Measurements from ENCODE around the gene NDUFB11. TPM values are rescaled to one million over a fixed set of nuclear protein-coding genes. Genes with fewer than 3 reads are reported as not detected.
A peak's percentile ranks its signal among the peaks of the same experiment; 100 is the strongest.

NDUFB11 gene
- total RNA-seq, 1 experiment from 2014 or later, result 78.9 TPM

GRCh38 chrX:47158131-47158530 is 13.6 kb upstream of the NDUFB11 start:
- no peak for TF ChIP-seq EGR1 (IDR thresholded peaks at IDR 0.05; ENCODE audit: low read depth)
- TF ChIP-seq CTCF (IDR thresholded peaks at IDR 0.05 in 2 of 3, conservative IDR thresholded peaks at IDR 0.05 in 1 of 3; ENCODE audit: borderline replicate concordance in 1 of 3, insufficient read depth in 1 of 3, low read depth in 2 of 3, low read length in 2 of 3), result peak in 2 of 3 experiments; percentile 19 to 32; a peak in 2 of 6 replicates
- no peak overlapping the region for H3K27ac ChIP-seq (ENCODE audit: low read depth, low read length)
- POLR2A ChIA-PET, result no interaction called here

GRCh38 chrX:47156611-47157520 is 12.4 kb upstream of the NDUFB11 start:
- no peaks in the 10 kb centered on the region for H3K27me3 ChIP-seq (ENCODE audit: insufficient read depth, low read length)
- no peaks in the 10 kb centered on the region for H3K9me3 ChIP-seq (ENCODE audit: control insufficient read depth in 1 of 2, insufficient read depth in 1 of 2, low read depth in 1 of 2, low read length in 2 of 2)
- ChIA-PET RAD21 (ENCODE audit: low non-redundant PET in 1 of 2, low total read pairs in 2 of 2, uncharacterized antibody in 2 of 2, unreplicated experiment in 2 of 2) (no interaction called here), POLR2A (no interaction called here), CTCF (interaction anchor here (1.7 kb wide), 1 partner anchor 12 kb away, joined by 4 read pairs; the partner anchor contains the start of genes NDUFB11 and RBM10)
- intact Hi-C loops (cut with micrococcal nuclease), result no loop called here
- H3K36me3 ChIP-seq (ENCODE audit: control insufficient read depth in 1 of 2, insufficient read depth in 2 of 2, low read length in 2 of 2), result peaks cover 0 to 4% of the 10 kb centered on the region in 2 experiments; a peak in 1 of 4 replicates
- no peaks in the 10 kb centered on the region for H3K4me1 ChIP-seq (ENCODE audit: control insufficient read depth in 1 of 2, insufficient read depth in 2 of 2, low read length in 2 of 2)
- no peak overlapping the region for H3K27ac ChIP-seq (ENCODE audit: low read depth, low read length)
- H3K9me2 ChIP-seq (ENCODE audit: insufficient read depth), result no peaks in the 10 kb centered on the region
- H3K79me2 ChIP-seq (ENCODE audit: insufficient read depth, low read length), result peaks cover 88% of the 10 kb centered on the region
- no peak overlapping the region for H3K4me3 ChIP-seq (replicated peaks in 1 of 2; ENCODE audit: low read depth in 1 of 2, low read length in 2 of 2)
- no TSS peak for BruUV-seq (replicated peaks)
- no peak overlapping the region for H2AFZ ChIP-seq (ENCODE audit: low read depth, low read length, poor library complexity, severe bottlenecking)
- no peak overlapping the region for H3K4me2 ChIP-seq (ENCODE audit: low read length)
- DNase-seq (ENCODE audit: low read depth, low spot score) (no peak), ATAC-seq (no peak)
- H3K9ac ChIP-seq (ENCODE audit: low read length), result no peak overlapping the region
- H4K20me1 ChIP-seq (ENCODE audit: insufficient read depth), result no peaks in the 10 kb centered on the region
- TF ChIP-seq SIN3A (IDR thresholded peaks at IDR 0.05; ENCODE audit: low read depth) (no peak), CBX3 (IDR thresholded peaks at IDR 0.05; ENCODE audit: low read depth) (no peak), SRF (IDR thresholded peaks at IDR 0.05; ENCODE audit: low read depth) (no peak), ZFX (IDR thresholded peaks at IDR 0.05) (no peak), MAX (IDR thresholded peaks at IDR 0.05) (no peak), EZH2phosphoT487 (IDR thresholded peaks at IDR 0.05; ENCODE audit: borderline replicate concordance) (no peak), RAD21 (IDR thresholded peaks at IDR 0.05; ENCODE audit: low read depth) (no peak), POLR2A (IDR thresholded peaks at IDR 0.05; ENCODE audit: borderline replicate concordance, extremely low read depth, insufficient read depth, insufficient read length) (no peak), YY1 (IDR thresholded peaks at IDR 0.05; ENCODE audit: extremely low read depth, insufficient replicate concordance, low read depth, low read length) (no peak), ZBTB33 (IDR thresholded peaks at IDR 0.05; ENCODE audit: extremely low read depth, insufficient replicate concordance, low read length) (no peak), EZH2 (IDR thresholded peaks at IDR 0.05) (no peak), CEBPB (IDR thresholded peaks at IDR 0.05; ENCODE audit: low read depth) (no peak)
- TF ChIP-seq, protein P1, sequence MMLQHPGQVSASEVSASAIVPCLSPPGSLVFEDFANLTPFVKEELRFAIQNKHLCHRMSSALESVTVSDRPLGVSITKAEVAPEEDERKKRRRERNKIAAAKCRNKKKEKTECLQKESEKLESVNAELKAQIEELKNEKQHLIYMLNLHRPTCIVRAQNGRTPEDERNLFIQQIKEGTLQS (IDR thresholded peaks at IDR 0.05), result no peak

More at GRCh38 chrX:47158131-47158530, 13.6 kb upstream of the NDUFB11 start:
- Histone ChIP-seq H3K4me3 (replicated peaks in 1 of 2; ENCODE audit: low read depth in 1 of 2, low read length in 2 of 2) (no peak overlapping the region), H3K27me3 (ENCODE audit: insufficient read depth, low read length) (no peaks in the 10 kb centered on the region), H3K9me3 (ENCODE audit: control insufficient read depth in 1 of 2, insufficient read depth in 1 of 2, low read depth in 1 of 2, low read length in 2 of 2) (no peaks in the 10 kb centered on the region), H4K20me1 (ENCODE audit: insufficient read depth) (no peaks in the 10 kb centered on the region), H3K9ac (ENCODE audit: low read length) (no peak overlapping the region), H3K36me3 (ENCODE audit: control insufficient read depth in 1 of 2, insufficient read depth in 2 of 2, low read length in 2 of 2) (peaks cover 0 to 4% of the 10 kb centered on the region in 2 experiments; a peak in 1 of 4 replicates), H2AFZ (ENCODE audit: low read depth, low read length, poor library complexity, severe bottlenecking) (no peak overlapping the region), H3K9me2 (ENCODE audit: insufficient read depth) (no peaks in the 10 kb centered on the region), H3K79me2 (ENCODE audit: insufficient read depth, low read length) (peaks cover 87% of the 10 kb centered on the region), H3K4me1 (ENCODE audit: control insufficient read depth in 1 of 2, insufficient read depth in 2 of 2, low read length in 2 of 2) (no peaks in the 10 kb centered on the region), H3K4me2 (ENCODE audit: low read length) (no peak overlapping the region)
- RAD21 ChIA-PET (ENCODE audit: low non-redundant PET in 1 of 2, low total read pairs in 2 of 2, uncharacterized antibody in 2 of 2, unreplicated experiment in 2 of 2), result no interaction called here
- DNase-seq (ENCODE audit: low read depth, low spot score), result no peak
- intact Hi-C loops (cut with micrococcal nuclease), result no loop called here
- CTCF ChIA-PET, result interaction anchor here (1.7 kb wide), 1 partner anchor 13 kb away, joined by 4 read pairs; the partner anchor contains the start of genes NDUFB11 and RBM10
- ATAC-seq, result no peak
- no TSS peak for BruUV-seq (replicated peaks)
